Ishikawa (cell line): ENCODE measurements around the gene RFX5.

Experiments used
- CEBPB ChIP-seq: IDR thresholded peaks from 2 replicates; pipeline ENCODE4 v1.6.1; 2012
- CREB1 ChIP-seq: IDR thresholded peaks from 2 replicates; pipeline ENCODE4 v1.6.1; 2012; ENCODE audit warnings: low read depth
- EGR1 ChIP-seq: IDR thresholded peaks from 2 replicates; pipeline ENCODE4 v1.6.1; 2012
- EP300 ChIP-seq: IDR thresholded peaks from 2 replicates; pipeline ENCODE4 v1.6.1; 2012; ENCODE audit warnings: borderline replicate concordance
- FOXM1 ChIP-seq: IDR thresholded peaks from 2 replicates; pipeline ENCODE4 v1.6.1; 2012; ENCODE audit warnings: low read depth, borderline replicate concordance
- MAX ChIP-seq: IDR thresholded peaks from 2 replicates; pipeline ENCODE4 v1.6.1; 2012
- NFIC ChIP-seq: IDR thresholded peaks from 2 replicates; pipeline ENCODE4 v1.6.1; 2012
- RAD21 ChIP-seq: IDR thresholded peaks from 2 replicates; pipeline ENCODE4 v1.6.1; 2012; ENCODE audit warnings: low read depth
- REST ChIP-seq: IDR thresholded peaks from 2 replicates; pipeline ENCODE4 v1.6.1; 2012; ENCODE audit warnings: low read depth, mild to moderate bottlenecking
- TAF1 ChIP-seq: IDR thresholded peaks from 2 replicates; pipeline ENCODE4 v1.6.1; 2012; ENCODE audit warnings: low read depth, mild to moderate bottlenecking
- TCF12 ChIP-seq: IDR thresholded peaks from 2 replicates; pipeline ENCODE4 v1.6.1; 2012; ENCODE audit warnings: low read depth
- TEAD4 ChIP-seq: IDR thresholded peaks from 2 replicates; pipeline ENCODE4 v1.6.1; 2012
- USF1 ChIP-seq: IDR thresholded peaks from 2 replicates; pipeline ENCODE4 v1.6.1; 2012
- YY1 ChIP-seq: IDR thresholded peaks from 2 replicates; pipeline ENCODE4 v1.6.1; 2012; ENCODE audit warnings: low read depth
- ZBTB7A ChIP-seq: IDR thresholded peaks from 2 replicates; pipeline ENCODE4 v1.6.1; 2012; ENCODE audit warnings: low read depth

Gene RFX5

GRCh38 chr1:151325231-151325630 is 21.8 kb downstream of the RFX5 start:
- no peak for TF ChIP-seq TCF12
- no peak for TF ChIP-seq FOXM1
- no peak for TF ChIP-seq EGR1
- no peak for TF ChIP-seq NFIC
- TF ChIP-seq TAF1: no peak
- TF ChIP-seq ZBTB7A: no peak
- TF ChIP-seq YY1: no peak
- no peak for TF ChIP-seq CREB1
- no peak for TF ChIP-seq REST
- no peak for TF ChIP-seq RAD21

- no peak for TF ChIP-seq TEAD4
These were observed 22.6 kb downstream of the RFX5 start for GRCh38 chr1:151324390-151324930.

- no peak for TF ChIP-seq MAX
- TF ChIP-seq EP300: no peak
- TF ChIP-seq EGR1: no peak
- TF ChIP-seq RAD21: no peak
- no peak for TF ChIP-seq ZBTB7A
- TF ChIP-seq CREB1: no peak
- TF ChIP-seq TCF12: no peak
- no peak for TF ChIP-seq FOXM1
- TF ChIP-seq YY1: no peak
- no peak for TF ChIP-seq TEAD4
- no peak for TF ChIP-seq USF1
- no peak for TF ChIP-seq CEBPB
These were observed 28.1 kb downstream of the RFX5 start for GRCh38 chr1:151318975-151319374.

GRCh38 chr1:151315565-151316235 is 31.4 kb downstream of the RFX5 start:
- no peak for TF ChIP-seq RAD21
- TF ChIP-seq EGR1: no peak
- no peak for TF ChIP-seq USF1
- TF ChIP-seq ZBTB7A: no peak
- TF ChIP-seq TCF12: no peak
- no peak for TF ChIP-seq EP300
- no peak for TF ChIP-seq FOXM1
- TF ChIP-seq REST: no peak
- TF ChIP-seq CREB1: no peak
- TF ChIP-seq MAX: no peak
- no peak for TF ChIP-seq YY1
- TF ChIP-seq TEAD4: no peak
- no peak for TF ChIP-seq TAF1
- TF ChIP-seq NFIC: no peak
- TF ChIP-seq CEBPB: no peak

GRCh38 chr1:151314137-151314875 is 32.7 kb downstream of the RFX5 start:
- TF ChIP-seq EP300: no peak
- TF ChIP-seq MAX: no peak
- no peak for TF ChIP-seq CEBPB
- TF ChIP-seq TEAD4: peak; percentile 67
- TF ChIP-seq RAD21: peak; percentile 6; the same call in 1 of the 2 replicates
- no peak for TF ChIP-seq ZBTB7A
- TF ChIP-seq NFIC: peak; percentile 84
- peak; percentile 88 for TF ChIP-seq FOXM1
- TF ChIP-seq TCF12: peak; percentile 47; the same call in 1 of the 2 replicates
- TF ChIP-seq CREB1: no peak
- TF ChIP-seq REST: no peak
